ENCODE data around the gene MYH9.

MYH9 gene

GRCh38 chr22:36366291-36366708 is 21.5 kb downstream of the MYH9 start:
- no peak for DNase-seq

GRCh38 chr22:36365020-36365411 is 22.8 kb downstream of the MYH9 start:
- DNase-seq = peak; percentile 96

GRCh38 chr22:36364255-36365019 is 23.3 kb downstream of the MYH9 start:
- DNase-seq = no peak

- no peak for DNase-seq
Measured at GRCh38 chr22:36363349-36363981, 24.3 kb downstream of the MYH9 start.

- DNase-seq = no peak
Measured at GRCh38 chr22:36362932-36363331, 24.8 kb downstream of the MYH9 start.

- DNase-seq = no peak
Measured at GRCh38 chr22:36362075-36362474, 25.7 kb downstream of the MYH9 start.

- DNase-seq = no peak
Measured at GRCh38 chr22:36360871-36361383, 26.8 kb downstream of the MYH9 start.

GRCh38 chr22:36360011-36360410 is 27.8 kb downstream of the MYH9 start:
- DNase-seq = no peak

- DNase-seq = no peak
Measured at GRCh38 chr22:36359470-36359996, 28.2 kb downstream of the MYH9 start.

- DNase-seq = no peak
Measured at GRCh38 chr22:36358533-36359469, 29.0 kb downstream of the MYH9 start.

- DNase-seq = peak; percentile 68
Measured at GRCh38 chr22:36356708-36357624, 30.8 kb downstream of the MYH9 start.

- no peak for DNase-seq
Measured at GRCh38 chr22:36355894-36356293, 31.9 kb downstream of the MYH9 start.

- no peak for DNase-seq
Measured at GRCh38 chr22:36355362-36355761, 32.4 kb downstream of the MYH9 start.

GRCh38 chr22:36352803-36353507 is 34.8 kb downstream of the MYH9 start:
- DNase-seq = no peak

GRCh38 chr22:36351921-36352802 is 35.6 kb downstream of the MYH9 start:
- no peak for DNase-seq

GRCh38 chr22:36350751-36351594 is 36.8 kb downstream of the MYH9 start:
- DNase-seq = no peak

GRCh38 chr22:36349726-36350125 is 38.0 kb downstream of the MYH9 start:
- DNase-seq = no peak

- DNase-seq = no peak
Measured at GRCh38 chr22:36348760-36349159, 39.0 kb downstream of the MYH9 start.

- DNase-seq = no peak
Measured at GRCh38 chr22:36347094-36347493, 40.7 kb downstream of the MYH9 start.

All from activated CD4-positive, alpha-beta T cell treated with anti-CD3 and anti-CD28 coated beads, Interleukin-2, amount 50 U/mL, for 16 hours (primary cell).